ENCODE measurements around the gene DAPK2.

The DAPK2 gene

DNA sequence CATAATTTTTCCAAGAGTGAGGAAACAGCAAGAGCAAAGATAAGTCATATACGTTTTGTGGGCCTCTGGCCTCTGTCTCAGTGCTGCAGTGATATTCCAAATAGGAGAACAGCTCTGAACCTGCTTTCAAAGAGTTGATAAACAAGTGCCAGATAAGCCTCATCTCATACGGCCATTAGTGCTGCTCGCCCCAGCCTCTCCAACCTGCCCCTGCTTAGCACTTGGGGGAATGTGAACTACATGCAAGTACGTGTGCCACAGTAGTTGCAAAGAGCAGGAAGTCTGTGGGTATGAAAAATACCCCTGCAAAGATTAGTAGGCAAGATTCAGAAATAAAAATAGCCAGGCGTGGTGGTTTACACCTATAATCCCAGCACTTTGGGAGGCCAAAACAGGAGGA lies 14.0 kb downstream of the DAPK2 start:
- no peak for TF ChIP-seq ZNF70 (CRISPR knock-in tag; IDR thresholded peaks at IDR 0.05)
- TF ChIP-seq ZFP3 (CRISPR knock-in tag; IDR thresholded peaks at IDR 0.05): no peak
- no peak for TF ChIP-seq TCF4 (CRISPR knock-in tag; IDR thresholded peaks at IDR 0.05; ENCODE audit: borderline replicate concordance)
- TF ChIP-seq ESRRG (CRISPR knock-in tag; IDR thresholded peaks at IDR 0.05): no peak
- no peak for TF ChIP-seq SNAI2 (CRISPR knock-in tag; IDR thresholded peaks at IDR 0.05)
- no peak for TF ChIP-seq ARNTL (CRISPR knock-in tag; IDR thresholded peaks at IDR 0.05; ENCODE audit: borderline replicate concordance, low read depth)
- TF ChIP-seq OSR1 (CRISPR knock-in tag; IDR thresholded peaks at IDR 0.05): no peak
- TF ChIP-seq, protein P1, sequence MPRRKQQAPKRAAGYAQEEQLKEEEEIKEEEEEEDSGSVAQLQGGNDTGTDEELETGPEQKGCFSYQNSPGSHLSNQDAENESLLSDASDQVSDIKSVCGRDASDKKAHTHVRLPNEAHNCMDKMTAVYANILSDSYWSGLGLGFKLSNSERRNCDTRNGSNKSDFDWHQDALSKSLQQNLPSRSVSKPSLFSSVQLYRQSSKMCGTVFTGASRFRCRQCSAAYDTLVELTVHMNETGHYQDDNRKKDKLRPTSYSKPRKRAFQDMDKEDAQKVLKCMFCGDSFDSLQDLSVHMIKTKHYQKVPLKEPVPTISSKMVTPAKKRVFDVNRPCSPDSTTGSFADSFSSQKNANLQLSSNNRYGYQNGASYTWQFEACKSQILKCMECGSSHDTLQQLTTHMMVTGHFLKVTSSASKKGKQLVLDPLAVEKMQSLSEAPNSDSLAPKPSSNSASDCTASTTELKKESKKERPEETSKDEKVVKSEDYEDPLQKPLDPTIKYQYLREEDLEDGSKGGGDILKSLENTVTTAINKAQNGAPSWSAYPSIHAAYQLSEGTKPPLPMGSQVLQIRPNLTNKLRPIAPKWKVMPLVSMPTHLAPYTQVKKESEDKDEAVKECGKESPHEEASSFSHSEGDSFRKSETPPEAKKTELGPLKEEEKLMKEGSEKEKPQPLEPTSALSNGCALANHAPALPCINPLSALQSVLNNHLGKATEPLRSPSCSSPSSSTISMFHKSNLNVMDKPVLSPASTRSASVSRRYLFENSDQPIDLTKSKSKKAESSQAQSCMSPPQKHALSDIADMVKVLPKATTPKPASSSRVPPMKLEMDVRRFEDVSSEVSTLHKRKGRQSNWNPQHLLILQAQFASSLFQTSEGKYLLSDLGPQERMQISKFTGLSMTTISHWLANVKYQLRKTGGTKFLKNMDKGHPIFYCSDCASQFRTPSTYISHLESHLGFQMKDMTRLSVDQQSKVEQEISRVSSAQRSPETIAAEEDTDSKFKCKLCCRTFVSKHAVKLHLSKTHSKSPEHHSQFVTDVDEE (CRISPR knock-in tag; IDR thresholded peaks at IDR 0.05): no peak
- TF ChIP-seq GLIS3 (CRISPR knock-in tag; IDR thresholded peaks at IDR 0.05): no peak
- no peak for TF ChIP-seq BACH2 (CRISPR knock-in tag; IDR thresholded peaks at IDR 0.05; ENCODE audit: borderline replicate concordance)
- TF ChIP-seq, protein P2, sequence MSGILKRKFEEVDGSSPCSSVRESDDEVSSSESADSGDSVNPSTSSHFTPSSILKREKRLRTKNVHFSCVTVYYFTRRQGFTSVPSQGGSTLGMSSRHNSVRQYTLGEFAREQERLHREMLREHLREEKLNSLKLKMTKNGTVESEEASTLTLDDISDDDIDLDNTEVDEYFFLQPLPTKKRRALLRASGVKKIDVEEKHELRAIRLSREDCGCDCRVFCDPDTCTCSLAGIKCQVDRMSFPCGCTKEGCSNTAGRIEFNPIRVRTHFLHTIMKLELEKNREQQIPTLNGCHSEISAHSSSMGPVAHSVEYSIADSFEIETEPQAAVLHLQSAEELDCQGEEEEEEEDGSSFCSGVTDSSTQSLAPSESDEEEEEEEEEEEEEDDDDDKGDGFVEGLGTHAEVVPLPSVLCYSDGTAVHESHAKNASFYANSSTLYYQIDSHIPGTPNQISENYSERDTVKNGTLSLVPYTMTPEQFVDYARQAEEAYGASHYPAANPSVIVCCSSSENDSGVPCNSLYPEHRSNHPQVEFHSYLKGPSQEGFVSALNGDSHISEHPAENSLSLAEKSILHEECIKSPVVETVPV (CRISPR knock-in tag; IDR thresholded peaks at IDR 0.05): no peak
- no peak for TF ChIP-seq CSDC2 (CRISPR knock-in tag; IDR thresholded peaks at IDR 0.05)
- no peak for TF ChIP-seq PPARA (CRISPR knock-in tag; IDR thresholded peaks at IDR 0.05; ENCODE audit: borderline replicate concordance)
- TF ChIP-seq ZNF565 (CRISPR knock-in tag; conservative IDR thresholded peaks at IDR 0.05; ENCODE audit: low read depth): no peak
- no peak for TF ChIP-seq ZNF8 (CRISPR knock-in tag; IDR thresholded peaks at IDR 0.05)
- no peak for TF ChIP-seq ISL1 (CRISPR knock-in tag; IDR thresholded peaks at IDR 0.05)
- no peak for ATAC-seq

DNA sequence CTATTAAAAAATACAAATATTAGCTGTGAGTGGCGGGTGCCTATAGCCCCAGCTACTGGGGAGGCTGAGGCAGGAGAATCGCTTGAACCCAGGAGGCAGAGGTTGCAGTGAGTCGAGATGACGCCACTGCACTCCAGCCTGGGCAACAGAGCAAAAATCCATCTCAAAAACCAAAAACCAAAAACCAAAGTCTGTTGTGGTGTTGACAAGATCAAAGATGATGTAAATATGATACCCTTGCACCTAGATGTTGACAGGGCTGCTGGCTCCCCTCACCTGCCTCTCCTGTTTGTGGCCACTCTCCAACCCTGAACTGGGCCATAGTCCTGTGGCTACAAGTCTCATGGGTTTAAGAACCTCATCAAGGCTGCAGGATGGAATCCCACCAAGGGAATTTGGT lies 16.2 kb downstream of the DAPK2 start:
- TF ChIP-seq SNAI2 (CRISPR knock-in tag; IDR thresholded peaks at IDR 0.05) (no peak), BACH2 (CRISPR knock-in tag; IDR thresholded peaks at IDR 0.05; ENCODE audit: borderline replicate concordance) (no peak)
- no peak for ATAC-seq

DNA sequence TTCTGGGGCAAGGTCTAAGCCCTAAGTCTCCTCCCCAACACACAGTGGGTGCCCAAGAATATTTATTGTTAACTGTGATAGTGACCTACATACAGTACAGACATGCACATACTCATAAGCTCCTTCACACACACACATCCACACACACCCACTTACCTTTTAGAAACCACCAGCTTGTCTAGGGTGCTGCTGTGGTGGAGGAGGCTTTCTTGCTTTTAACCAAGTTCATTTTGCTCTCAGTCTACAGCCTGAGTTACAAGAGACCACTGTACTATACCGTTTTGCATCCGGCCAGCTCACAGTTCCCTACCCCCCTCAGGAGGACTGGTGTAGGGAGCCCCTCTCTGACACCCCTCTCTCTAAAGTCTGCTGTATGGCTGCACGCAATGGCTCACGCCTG lies 16.7 kb downstream of the DAPK2 start:
- no peak for TF ChIP-seq ZFP30 (CRISPR knock-in tag; IDR thresholded peaks at IDR 0.05)
- no peak for TF ChIP-seq ISL1 (CRISPR knock-in tag; IDR thresholded peaks at IDR 0.05)
- TF ChIP-seq, protein P2 (CRISPR knock-in tag; IDR thresholded peaks at IDR 0.05): no peak
- TF ChIP-seq, protein P3, sequence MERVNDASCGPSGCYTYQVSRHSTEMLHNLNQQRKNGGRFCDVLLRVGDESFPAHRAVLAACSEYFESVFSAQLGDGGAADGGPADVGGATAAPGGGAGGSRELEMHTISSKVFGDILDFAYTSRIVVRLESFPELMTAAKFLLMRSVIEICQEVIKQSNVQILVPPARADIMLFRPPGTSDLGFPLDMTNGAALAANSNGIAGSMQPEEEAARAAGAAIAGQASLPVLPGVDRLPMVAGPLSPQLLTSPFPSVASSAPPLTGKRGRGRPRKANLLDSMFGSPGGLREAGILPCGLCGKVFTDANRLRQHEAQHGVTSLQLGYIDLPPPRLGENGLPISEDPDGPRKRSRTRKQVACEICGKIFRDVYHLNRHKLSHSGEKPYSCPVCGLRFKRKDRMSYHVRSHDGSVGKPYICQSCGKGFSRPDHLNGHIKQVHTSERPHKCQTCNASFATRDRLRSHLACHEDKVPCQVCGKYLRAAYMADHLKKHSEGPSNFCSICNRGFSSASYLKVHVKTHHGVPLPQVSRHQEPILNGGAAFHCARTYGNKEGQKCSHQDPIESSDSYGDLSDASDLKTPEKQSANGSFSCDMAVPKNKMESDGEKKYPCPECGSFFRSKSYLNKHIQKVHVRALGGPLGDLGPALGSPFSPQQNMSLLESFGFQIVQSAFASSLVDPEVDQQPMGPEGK (CRISPR knock-in tag; IDR thresholded peaks at IDR 0.05; ENCODE audit: borderline replicate concordance): no peak
- TF ChIP-seq, protein P4, sequence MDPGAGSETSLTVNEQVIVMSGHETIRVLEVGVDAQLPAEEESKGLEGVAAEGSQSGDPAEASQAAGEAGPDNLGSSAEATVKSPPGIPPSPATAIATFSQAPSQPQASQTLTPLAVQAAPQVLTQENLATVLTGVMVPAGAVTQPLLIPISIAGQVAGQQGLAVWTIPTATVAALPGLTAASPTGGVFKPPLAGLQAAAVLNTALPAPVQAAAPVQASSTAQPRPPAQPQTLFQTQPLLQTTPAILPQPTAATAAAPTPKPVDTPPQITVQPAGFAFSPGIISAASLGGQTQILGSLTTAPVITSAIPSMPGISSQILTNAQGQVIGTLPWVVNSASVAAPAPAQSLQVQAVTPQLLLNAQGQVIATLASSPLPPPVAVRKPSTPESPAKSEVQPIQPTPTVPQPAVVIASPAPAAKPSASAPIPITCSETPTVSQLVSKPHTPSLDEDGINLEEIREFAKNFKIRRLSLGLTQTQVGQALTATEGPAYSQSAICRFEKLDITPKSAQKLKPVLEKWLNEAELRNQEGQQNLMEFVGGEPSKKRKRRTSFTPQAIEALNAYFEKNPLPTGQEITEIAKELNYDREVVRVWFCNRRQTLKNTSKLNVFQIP (CRISPR knock-in tag; IDR thresholded peaks at IDR 0.05; ENCODE audit: borderline replicate concordance, low read depth): no peak
- TF ChIP-seq ZNF70 (CRISPR knock-in tag; IDR thresholded peaks at IDR 0.05): no peak
- no peak for TF ChIP-seq ZC3H10 (CRISPR knock-in tag; IDR thresholded peaks at IDR 0.05)
- TF ChIP-seq ARNTL (CRISPR knock-in tag; IDR thresholded peaks at IDR 0.05; ENCODE audit: borderline replicate concordance, low read depth): no peak
- TF ChIP-seq, protein P5, sequence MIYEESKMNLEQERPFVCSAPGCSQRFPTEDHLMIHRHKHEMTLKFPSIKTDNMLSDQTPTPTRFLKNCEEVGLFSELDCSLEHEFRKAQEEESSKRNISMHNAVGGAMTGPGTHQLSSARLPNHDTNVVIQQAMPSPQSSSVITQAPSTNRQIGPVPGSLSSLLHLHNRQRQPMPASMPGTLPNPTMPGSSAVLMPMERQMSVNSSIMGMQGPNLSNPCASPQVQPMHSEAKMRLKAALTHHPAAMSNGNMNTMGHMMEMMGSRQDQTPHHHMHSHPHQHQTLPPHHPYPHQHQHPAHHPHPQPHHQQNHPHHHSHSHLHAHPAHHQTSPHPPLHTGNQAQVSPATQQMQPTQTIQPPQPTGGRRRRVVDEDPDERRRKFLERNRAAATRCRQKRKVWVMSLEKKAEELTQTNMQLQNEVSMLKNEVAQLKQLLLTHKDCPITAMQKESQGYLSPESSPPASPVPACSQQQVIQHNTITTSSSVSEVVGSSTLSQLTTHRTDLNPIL (CRISPR knock-in tag; IDR thresholded peaks at IDR 0.05; ENCODE audit: low read depth): no peak
- ATAC-seq: no peak
